NOMO-1 treated with DMSO at 0.1 percent for 48 hours (cell line): ENCODE measurements around the gene ATXN7L3.
"Not testable (repeated sequence)": the region's sequence is repeated elsewhere in the genome, so short reads cannot be mapped to it uniquely, and the experiment has no call there.

Experiments used
- DNase-seq: peaks from one replicate; lab custom pipeline; 2025; ENCODE audit not compliant: unreplicated experiment; lab: John Stamatoyannopoulos, UW

ATXN7L3 gene

DNA sequence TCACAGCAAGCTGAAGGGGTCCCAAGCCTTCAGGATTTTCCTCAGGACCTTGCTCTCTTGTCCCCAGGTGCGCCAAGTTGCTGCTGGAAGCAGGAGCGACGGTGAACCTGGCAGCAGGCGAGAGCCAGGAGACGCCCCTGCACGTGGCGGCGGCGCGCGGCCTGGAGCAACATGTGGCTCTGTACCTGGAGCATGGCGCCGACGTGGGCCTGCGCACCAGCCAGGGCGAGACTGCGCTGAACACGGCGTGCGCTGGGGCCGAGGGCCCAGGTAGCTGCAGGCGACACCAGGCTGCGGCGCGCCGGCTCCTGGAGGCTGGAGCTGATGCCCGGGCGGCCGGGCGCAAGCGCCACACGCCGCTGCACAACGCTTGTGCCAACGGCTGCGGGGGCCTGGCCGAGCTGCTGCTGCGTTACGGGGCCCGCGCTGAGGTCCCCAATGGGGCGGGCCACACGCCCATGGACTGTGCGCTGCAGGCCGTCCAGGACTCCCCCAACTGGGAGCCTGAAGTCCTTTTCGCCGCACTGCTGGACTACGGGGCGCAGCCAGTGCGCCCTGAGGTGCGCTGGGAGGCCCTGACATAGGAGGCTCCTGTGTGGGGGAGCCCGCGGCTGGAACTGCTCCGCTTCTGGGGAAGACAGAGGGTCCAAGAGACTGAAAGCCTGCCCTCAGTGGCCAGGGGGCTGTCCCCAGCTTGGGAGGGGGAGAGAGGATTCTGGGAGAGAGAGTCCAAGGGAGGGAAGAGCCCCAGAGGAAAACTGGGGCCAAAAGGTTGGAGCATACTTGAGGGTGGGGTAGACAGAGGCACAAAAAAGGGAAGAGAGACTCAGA lies 22.8 kb downstream of the ATXN7L3 start:
- no peak for DNase-seq

GRCh38 chr17:44176257-44176656 lies 23.4 kb downstream of the ATXN7L3 start:
- no peak for DNase-seq

- DNase-seq, result no peak
Measured at GRCh38 chr17:44174427-44174826, 25.3 kb downstream of the ATXN7L3 start.

DNA sequence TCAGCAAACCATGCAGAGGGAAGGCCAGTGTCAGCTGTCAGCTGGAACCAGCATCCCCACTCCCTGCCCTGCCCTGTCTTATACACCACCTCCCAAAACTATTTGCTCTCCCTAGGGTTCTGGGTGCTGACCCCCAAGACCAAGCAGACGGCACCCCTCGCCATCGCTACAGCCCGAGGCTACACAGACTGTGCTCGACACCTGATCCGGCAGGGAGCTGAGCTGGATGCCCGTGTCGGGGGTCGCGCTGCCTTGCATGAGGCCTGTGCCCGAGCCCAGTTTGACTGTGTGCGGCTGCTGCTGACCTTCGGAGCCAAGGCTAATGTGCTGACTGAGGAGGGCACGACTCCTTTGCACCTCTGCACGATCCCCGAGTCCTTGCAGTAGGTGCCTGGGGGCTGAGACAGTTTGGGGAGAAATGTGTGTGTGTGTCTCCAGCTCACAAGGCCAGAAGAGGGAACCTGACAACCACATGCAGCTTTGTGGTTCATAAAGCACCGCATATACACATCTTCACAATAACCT lies 27.7 kb downstream of the ATXN7L3 start:
- DNase-seq, result no peak

- no peak for DNase-seq
Measured at GRCh38 chr17:44170499-44171201, 29.0 kb downstream of the ATXN7L3 start, which contains the start of gene ASB16. ASB16 (plus strand) TSS chr17:44170704; CDS start chr17:44170790, 86 bp downstream.

GRCh38 chr17:44170135-44170498 lies 29.6 kb downstream of the ATXN7L3 start:
- no peak for DNase-seq

GRCh38 chr17:44167181-44167861 lies 32.4 kb downstream of the ATXN7L3 start:
- DNase-seq, result no peak

DNA sequence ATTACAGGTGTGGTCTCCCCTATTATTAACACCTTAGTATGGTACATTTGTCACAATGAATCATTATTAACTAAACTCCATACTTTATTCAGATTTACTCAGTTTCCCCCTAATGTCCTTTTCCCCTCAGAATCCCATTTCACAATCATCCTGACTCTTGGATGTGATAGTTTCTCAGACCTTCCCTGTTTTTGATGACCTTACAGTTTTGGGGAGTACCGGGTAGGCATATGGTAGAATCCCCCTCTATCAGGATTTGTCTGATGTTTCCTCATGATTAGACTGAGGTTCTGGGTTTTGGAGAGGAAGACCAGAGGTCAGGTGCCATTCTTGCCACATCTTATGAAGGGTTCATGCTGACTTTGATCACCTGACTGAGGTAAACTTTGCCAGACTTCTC lies 35.2 kb downstream of the ATXN7L3 start:
- DNase-seq, result no peak

DNA sequence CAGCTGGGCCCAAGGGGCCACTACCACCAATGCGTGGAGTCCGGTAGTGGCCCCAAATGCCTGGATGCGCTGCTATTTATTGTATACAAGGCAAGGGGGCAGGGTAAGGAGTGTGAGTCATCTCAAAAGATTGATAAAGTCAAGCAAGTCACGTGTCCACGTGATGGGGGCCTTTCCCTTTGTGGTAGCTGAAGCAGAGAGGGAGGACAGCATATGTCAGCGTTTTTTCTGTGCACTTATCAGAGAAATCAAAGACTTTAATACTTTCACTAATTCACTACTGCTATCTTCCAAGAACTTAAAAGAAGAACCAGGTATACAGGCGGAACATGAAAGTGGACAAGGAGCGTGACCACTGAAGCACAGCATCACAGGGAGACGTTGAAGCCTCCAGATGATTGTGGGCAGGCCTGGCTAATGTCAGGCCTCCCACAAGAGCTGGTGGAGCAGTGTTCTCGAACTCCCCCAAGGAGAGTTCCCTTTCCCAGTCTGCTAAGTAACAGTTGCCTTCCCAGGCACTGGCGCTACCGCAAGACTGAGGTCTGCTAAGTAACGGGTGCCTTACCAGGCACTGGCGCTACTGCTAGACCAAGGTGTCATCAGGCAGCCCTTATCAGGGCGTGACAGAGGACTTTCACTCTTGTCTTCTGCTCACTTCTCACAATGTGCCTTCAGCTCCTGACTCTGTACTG lies 40.0 kb downstream of the ATXN7L3 start:
- no peak for DNase-seq

DNA sequence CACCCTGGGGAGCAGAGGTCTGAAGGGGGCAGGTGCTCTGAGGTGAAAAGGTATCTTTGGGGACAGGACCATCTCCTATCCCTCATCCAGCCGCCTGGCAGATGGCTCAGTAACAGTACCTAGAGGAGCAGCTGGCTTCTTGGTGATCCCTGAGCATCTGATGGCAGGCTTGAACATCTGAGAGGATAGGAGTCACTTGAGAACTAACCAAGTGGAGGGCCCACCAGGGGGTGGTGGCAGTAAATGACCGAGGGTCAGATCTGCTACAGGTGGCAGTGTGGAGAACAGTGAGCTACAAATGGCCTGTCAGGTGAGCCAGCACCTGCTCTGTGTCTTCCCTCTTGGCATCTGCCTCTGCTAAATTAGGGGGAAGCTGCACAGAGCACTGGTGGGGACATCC lies 44.2 kb downstream of the ATXN7L3 start:
- DNase-seq, result no peak

GRCh38 chr17:44152875-44153274 lies 46.8 kb downstream of the ATXN7L3 start:
- no peak for DNase-seq

DNA sequence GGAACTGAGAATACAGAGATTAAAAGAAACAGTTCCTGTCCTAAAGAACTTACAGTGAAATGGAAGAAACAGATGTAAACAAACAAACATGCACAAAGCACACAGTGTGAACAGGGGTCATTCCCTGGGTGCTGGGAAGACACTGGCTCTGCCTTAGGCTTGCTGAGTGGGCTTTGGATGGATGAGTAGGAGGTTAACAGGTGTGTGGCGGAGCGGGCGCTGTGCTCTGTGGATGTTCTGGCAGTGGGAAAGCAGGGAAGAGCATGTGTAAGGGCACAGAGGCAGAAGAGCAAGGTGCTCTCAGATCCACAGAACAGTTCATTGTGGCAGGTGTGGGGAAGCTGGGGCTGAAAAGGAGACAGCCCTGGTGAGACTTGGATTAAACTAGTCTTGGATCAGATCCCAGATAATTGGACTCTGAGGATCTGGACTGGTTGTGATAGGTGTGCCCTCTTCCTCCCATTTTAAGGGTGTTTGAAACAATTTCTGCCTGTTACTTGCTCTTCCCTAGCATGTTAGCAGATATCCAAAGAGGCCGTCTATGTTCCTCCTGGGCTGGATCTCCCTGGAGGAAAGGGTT lies 49.8 kb downstream of the ATXN7L3 start:
- DNase-seq, result no peak

GRCh38 chr17:44149066-44149465 lies 50.6 kb downstream of the ATXN7L3 start:
- peak; percentile 53 for DNase-seq

- no peak for DNase-seq
Measured at GRCh38 chr17:44147812-44148211, 51.9 kb downstream of the ATXN7L3 start.

DNA sequence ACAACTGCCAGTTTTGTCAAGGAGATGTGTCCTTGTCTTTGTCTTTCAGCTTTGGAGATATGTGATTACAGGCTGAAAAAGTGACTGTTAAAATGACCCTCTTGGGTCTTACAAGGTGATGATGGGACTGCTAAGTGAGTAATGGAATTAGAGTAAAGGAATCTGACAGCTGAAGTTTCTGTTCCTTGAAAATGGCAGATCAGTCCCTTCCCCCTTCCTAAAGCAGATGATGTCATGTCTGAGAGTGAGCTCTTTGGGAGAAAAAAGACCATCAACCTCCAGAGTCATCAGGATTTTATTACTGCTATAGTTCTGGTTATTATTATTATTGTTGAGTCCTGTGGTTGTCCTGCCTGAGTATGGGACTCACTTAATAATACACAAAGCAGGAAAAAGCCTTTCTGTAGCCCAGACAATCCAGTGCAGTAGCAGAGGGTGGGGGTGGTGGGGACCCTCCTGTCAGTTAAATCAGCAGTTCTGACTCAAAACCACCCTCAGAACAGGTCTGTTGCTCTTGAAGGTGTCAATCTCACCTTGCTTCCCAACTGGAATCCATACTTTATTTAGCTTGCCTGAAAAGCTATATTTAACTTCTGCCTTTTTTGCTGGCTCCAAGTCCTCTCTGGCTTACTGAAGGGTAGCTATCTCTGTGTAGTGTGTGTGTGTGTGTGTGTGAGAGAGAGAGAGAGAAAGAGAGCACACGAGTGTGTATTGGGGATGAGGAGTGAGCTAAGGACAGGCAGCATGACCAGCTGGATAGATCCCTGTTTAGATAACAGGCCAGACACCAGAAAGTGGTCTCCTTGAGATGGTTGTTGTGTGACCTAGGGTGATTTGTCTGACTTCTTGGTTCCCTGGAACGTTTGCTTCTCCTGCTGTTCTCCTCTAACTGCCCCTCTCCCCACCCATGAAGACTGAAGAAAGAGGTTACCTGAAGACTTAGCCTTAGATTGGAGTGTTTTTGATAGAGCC lies 53.0 kb downstream of the ATXN7L3 start:
- no peak for DNase-seq

GRCh38 chr17:44144966-44145739 lies 54.5 kb downstream of the ATXN7L3 start:
- DNase-seq, result no peak

DNA sequence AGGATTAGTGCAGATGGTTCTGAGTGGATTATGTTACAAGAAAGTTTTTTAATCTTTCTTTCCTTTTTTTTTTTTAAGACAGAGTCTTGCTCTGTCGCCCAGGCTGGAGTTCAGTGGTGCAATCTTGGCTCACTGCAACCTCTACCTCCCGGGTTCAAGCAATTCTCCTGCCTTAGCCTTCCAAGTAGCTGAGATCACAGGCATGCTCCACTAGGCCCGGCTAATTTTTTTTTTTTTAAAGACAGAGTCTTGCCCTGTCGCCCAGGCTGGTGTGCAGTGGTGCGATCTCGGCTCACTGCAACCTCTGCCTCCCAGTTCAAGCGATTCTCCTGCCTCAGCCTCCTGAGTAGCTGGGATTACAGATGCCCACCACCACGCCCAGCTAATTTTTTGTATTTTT lies 55.8 kb downstream of the ATXN7L3 start:
- DNase-seq, result not testable (repeated sequence)
